Neutrophil (primary cell): ENCODE data around the gene SCFD2.

Source experiments
- H3K27ac ChIP-seq: fragments of 200-600 bp; sonication (generic); 2 replicates; pipeline ENCODE4 v1.5.1; 2016; ENCODE audit warnings: mild to moderate bottlenecking, moderate library complexity
- H3K27me3 ChIP-seq: fragments of 200-600 bp; sonication (generic); 2 replicates; pipeline ENCODE4 v1.6.0; 2016; ENCODE audit warnings: mild to moderate bottlenecking
- H3K36me3 ChIP-seq: fragments of 200-600 bp; sonication (generic); 2 replicates; pipeline ENCODE4 v1.5.1; 2017
- H3K4me1 ChIP-seq, 2 experiments: fragments of 200-600 bp in 1 of 2; sonication (generic) in 1 of 2; 1 replicate in 1 of 2; 2 replicates in 1 of 2; pipeline versions ENCODE4 v1.5.1 to v1.6.1; 2013 to 2016; ENCODE audit warnings: low read depth in 1 of 2, low read length in 1 of 2, mild to moderate bottlenecking in 1 of 2, moderate library complexity in 1 of 2; ENCODE audit not compliant: control insufficient read depth in 1 of 2, insufficient read depth in 1 of 2
- H3K4me3 ChIP-seq, 2 experiments: fragments of 200-600 bp in 1 of 2; sonication (generic) in 1 of 2; 1 replicate in 1 of 2; 2 replicates in 1 of 2; pipeline ENCODE4 v1.5.1; 2013 to 2016; ENCODE audit warnings: low read depth in 1 of 2, low read length in 1 of 2, mild to moderate bottlenecking in 1 of 2, moderate library complexity in 1 of 2
- H3K9me3 ChIP-seq: fragments of 200-600 bp; sonication (generic); 2 replicates; pipeline ENCODE4 v1.5.1; 2016
- CTCF ChIP-seq: fragments of 200-600 bp; sonication (generic); IDR thresholded peaks from 2 replicates; pipeline ENCODE4 v1.5.1; 2016; ENCODE audit warnings: antibody characterized with exemption

Gene SCFD2

GRCh38 chr4:53234111-53234510, 131.8 kb downstream of the SCFD2 start:
- H3K9me3 ChIP-seq: no peaks in the 10 kb centered on the region
- H3K4me1 ChIP-seq: no peaks in the 10 kb centered on the region
- no peaks in the 10 kb centered on the region for H3K27me3 ChIP-seq
- TF ChIP-seq CTCF: no peak
- no peaks in the 10 kb centered on the region for H3K36me3 ChIP-seq
- no peak overlapping the region for H3K4me3 ChIP-seq
- no peak overlapping the region for H3K27ac ChIP-seq

GRCh38 chr4:53233114-53233795, 132.6 kb downstream of the SCFD2 start:
- Histone ChIP-seq H3K9me3 (no peaks in the 10 kb centered on the region), H3K4me3 (no peak overlapping the region), H3K4me1 (no peaks in the 10 kb centered on the region), H3K36me3 (no peaks in the 10 kb centered on the region), H3K27ac (no peak overlapping the region), H3K27me3 (no peaks in the 10 kb centered on the region)
- no peak for TF ChIP-seq CTCF

- H3K9me3 ChIP-seq: no peaks in the 10 kb centered on the region
- no peaks in the 10 kb centered on the region for H3K4me1 ChIP-seq
- H3K27ac ChIP-seq: no peak overlapping the region
- no peak overlapping the region for H3K4me3 ChIP-seq
- no peaks in the 10 kb centered on the region for H3K36me3 ChIP-seq
- TF ChIP-seq CTCF: no peak
- H3K27me3 ChIP-seq: no peaks in the 10 kb centered on the region
These were observed 133.5 kb downstream of the SCFD2 start for GRCh38 chr4:53232371-53232770.

GRCh38 chr4:53228036-53228435, 137.8 kb downstream of the SCFD2 start:
- no peak for TF ChIP-seq CTCF
- Histone ChIP-seq H3K4me3 (no peak overlapping the region), H3K36me3 (no peaks in the 10 kb centered on the region), H3K4me1 (no peaks in the 10 kb centered on the region), H3K27ac (no peak overlapping the region), H3K9me3 (no peaks in the 10 kb centered on the region), H3K27me3 (no peaks in the 10 kb centered on the region)

GRCh38 chr4:53227451-53227850, 138.4 kb downstream of the SCFD2 start:
- no peaks in the 10 kb centered on the region for H3K4me1 ChIP-seq
- no peak overlapping the region for H3K27ac ChIP-seq
- no peak overlapping the region for H3K4me3 ChIP-seq
- no peaks in the 10 kb centered on the region for H3K9me3 ChIP-seq
- TF ChIP-seq CTCF: no peak
- H3K27me3 ChIP-seq: no peaks in the 10 kb centered on the region
- no peaks in the 10 kb centered on the region for H3K36me3 ChIP-seq
